ENCODE data around the gene AAR2. TPM values are rescaled to one million over a fixed set of nuclear protein-coding genes. Genes with fewer than 3 reads are reported as not detected.

Gene AAR2
- total RNA-seq, 1 experiment from 2014 or later: 27.2 TPM

- DNase-seq (ENCODE audit: extremely low read depth, low read depth): no peak
These were observed 39.3 kb downstream of the AAR2 start for GRCh38 chr20:36275441-36276189.

GRCh38 chr20:36277546-36277945 is 41.3 kb downstream of the AAR2 start:
- no peak for DNase-seq (ENCODE audit: extremely low read depth, low read depth)

GRCh38 chr20:36279362-36279761 is 43.1 kb downstream of the AAR2 start:
- DNase-seq (ENCODE audit: extremely low read depth, low read depth): no peak

- no peak for DNase-seq (ENCODE audit: extremely low read depth, low read depth)
These were observed 43.5 kb downstream of the AAR2 start for GRCh38 chr20:36279776-36280175.

GRCh38 chr20:36281785-36282380 is 45.6 kb downstream of the AAR2 start:
- no peak for DNase-seq (ENCODE audit: extremely low read depth, low read depth)

- no peak for DNase-seq (ENCODE audit: extremely low read depth, low read depth)
These were observed 48.5 kb downstream of the AAR2 start for GRCh38 chr20:36284751-36285150.

GRCh38 chr20:36285746-36286447 is 49.6 kb downstream of the AAR2 start:
- no peak for DNase-seq (ENCODE audit: extremely low read depth, low read depth)

- no peak for DNase-seq (ENCODE audit: extremely low read depth, low read depth)
These were observed 61.4 kb downstream of the AAR2 start for GRCh38 chr20:36297656-36298055.

- no peak for DNase-seq (ENCODE audit: extremely low read depth, low read depth)
These were observed 61.8 kb downstream of the AAR2 start for GRCh38 chr20:36298061-36298460.

- no peak for DNase-seq (ENCODE audit: extremely low read depth, low read depth)
These were observed 62.6 kb downstream of the AAR2 start for GRCh38 chr20:36298795-36299339.

- no peak for DNase-seq (ENCODE audit: extremely low read depth, low read depth)
These were observed 63.2 kb downstream of the AAR2 start for GRCh38 chr20:36299459-36299858.

GRCh38 chr20:36301359-36302119 is 65.3 kb downstream of the AAR2 start:
- no peak for DNase-seq (ENCODE audit: extremely low read depth, low read depth)

- no peak for DNase-seq (ENCODE audit: extremely low read depth, low read depth)
These were observed 66.8 kb downstream of the AAR2 start for GRCh38 chr20:36303020-36303595.

- DNase-seq (ENCODE audit: extremely low read depth, low read depth): no peak
These were observed 67.6 kb downstream of the AAR2 start for GRCh38 chr20:36303831-36304230.

GRCh38 chr20:36304786-36305495 is 68.7 kb downstream of the AAR2 start:
- no peak for DNase-seq (ENCODE audit: extremely low read depth, low read depth)

- no peak for DNase-seq (ENCODE audit: extremely low read depth, low read depth)
These were observed 69.6 kb downstream of the AAR2 start, which contains the start of gene DLGAP4 for GRCh38 chr20:36305602-36306551. TSS of gene DLGAP4 (plus strand) at chr20:36306339. CDS start at chr20:36431718, 125,379 bp downstream.

Data from NCI-H460 (cell line).